HL-60 (cell line): ENCODE data around the gene CDC42EP3.

Source experiments
- DNase-seq, 2 experiments: peaks; one replicate each; pipeline ENCODE4 v3.0.0-alpha.2; 2010 to 2020; ENCODE audit warnings: low read depth in 1 of 2, low spot score in 1 of 2
- H3K27ac ChIP-seq: fragments of 250-450 bp; sonication (Bioruptor Pico); replicated peaks from 2 replicates; pipeline ENCODE4 v1.5.1; 2020; ENCODE audit warnings: mild to moderate bottlenecking, moderate library complexity
- H3K27me3 ChIP-seq: fragments of 250-450 bp; sonication (Bioruptor Pico); 2 replicates; pipeline ENCODE4 v1.5.1; 2021; ENCODE audit warnings: mild to moderate bottlenecking, moderate library complexity; ENCODE audit not compliant: insufficient read depth, poor library complexity, severe bottlenecking
- H3K4me3 ChIP-seq: replicated peaks from 2 replicates; pipeline ENCODE4 v1.5.1; 2011; ENCODE audit warnings: mild to moderate bottlenecking, control low read depth, low read length; ENCODE audit not compliant: insufficient read depth
- CTCF ChIP-seq: IDR thresholded peaks from one replicate; pipeline ENCODE4 v1.5.1; 2011; ENCODE audit warnings: low read length, control low read depth, inconsistent platforms; ENCODE audit not compliant: insufficient read depth
- GABPA ChIP-seq: IDR thresholded peaks from 2 replicates; pipeline ENCODE4 v1.6.1; 2012; ENCODE audit warnings: low read depth
- POLR2AphosphoS5 ChIP-seq: IDR thresholded peaks from 2 replicates; pipeline ENCODE4 v1.6.1; 2012; ENCODE audit warnings: low read depth
- REST ChIP-seq: IDR thresholded peaks from 2 replicates; pipeline ENCODE4 v1.6.1; 2012; ENCODE audit warnings: low read depth; ENCODE audit not compliant: insufficient replicate concordance
- SPI1 ChIP-seq: IDR thresholded peaks from 2 replicates; pipeline ENCODE4 v1.6.1; 2012; ENCODE audit warnings: low read depth, mild to moderate bottlenecking, borderline replicate concordance

The CDC42EP3 gene

GRCh38 chr2:37621199-37621598 lies 50.2 kb downstream of the CDC42EP3 start:
- DNase-seq, result no peak
- no peak overlapping the region for H3K27ac ChIP-seq
- TF ChIP-seq GABPA (no peak), REST (no peak)

GRCh38 chr2:37619959-37620300 lies 51.5 kb downstream of the CDC42EP3 start:
- Histone ChIP-seq H3K4me3 (no peak overlapping the region), H3K27me3 (no peaks in the 10 kb centered on the region), H3K27ac (no peak overlapping the region)
- no peak for DNase-seq
- TF ChIP-seq GABPA (no peak), CTCF (no peak), POLR2AphosphoS5 (no peak), REST (no peak), SPI1 (no peak)

More at GRCh38 chr2:37621199-37621598, 50.2 kb downstream of the CDC42EP3 start:
- H3K27me3 ChIP-seq, result no peaks in the 10 kb centered on the region
- H3K4me3 ChIP-seq, result no peak overlapping the region

- no peaks in the 10 kb centered on the region for H3K27me3 ChIP-seq
- no peak for DNase-seq
- H3K27ac ChIP-seq, result no peak overlapping the region
- H3K4me3 ChIP-seq, result no peak overlapping the region
- no peak for TF ChIP-seq SPI1
- no peak for TF ChIP-seq CTCF
- TF ChIP-seq GABPA, result no peak
- no peak for TF ChIP-seq REST
These were observed 52.0 kb downstream of the CDC42EP3 start for GRCh38 chr2:37619230-37619958.

GRCh38 chr2:37618326-37618725 lies 53.1 kb downstream of the CDC42EP3 start:
- no peak overlapping the region for H3K4me3 ChIP-seq
- no peak overlapping the region for H3K27ac ChIP-seq

More at GRCh38 chr2:37618326-37618725, 53.1 kb downstream of the CDC42EP3 start:
- no peak for TF ChIP-seq CTCF
- no peak for TF ChIP-seq GABPA
- TF ChIP-seq SPI1, result no peak
- no peak for TF ChIP-seq REST
- TF ChIP-seq POLR2AphosphoS5, result no peak
- no peak for DNase-seq
- no peaks in the 10 kb centered on the region for H3K27me3 ChIP-seq
